CD14-positive monocyte (primary cell): ENCODE data around the gene SOWAHB. TPM values are rescaled to one million over a fixed set of nuclear protein-coding genes. Genes with fewer than 3 reads are reported as not detected.

Experiments
- DNase-seq, 3 donors: peaks; one replicate each; pipeline ENCODE4 v3.0.0-alpha.2; 2011 to 2022
- H2AFZ ChIP-seq: 2 replicates; pipeline ENCODE4 v1.6.0; 2012; ENCODE audit warnings: mild to moderate bottlenecking, low read depth, low read length, inconsistent platforms; ENCODE audit not compliant: insufficient read depth, poor library complexity, severe bottlenecking
- H3K27ac ChIP-seq, 2 donors: 1 replicate in 1 of 2; 2 replicates in 1 of 2; pipeline ENCODE4 v1.5.1; 2012 to 2013; ENCODE audit warnings: low read length in 2 of 2, control low read depth in 1 of 2, inconsistent platforms in 1 of 2, low read depth in 1 of 2, mild to moderate bottlenecking in 1 of 2
- H3K27me3 ChIP-seq, 2 donors: one replicate each; pipeline versions ENCODE4 v1.6.0 to v1.6.1; 2011 to 2013; ENCODE audit warnings: low read length in 2 of 2; ENCODE audit not compliant: control insufficient read depth in 2 of 2, insufficient read depth in 2 of 2
- H3K36me3 ChIP-seq, 2 donors: replicated peaks in 1 of 2; 1 replicate in 1 of 2; 2 replicates in 1 of 2; pipeline versions ENCODE4 v1.5.1 to v1.6.1; 2012 to 2013; ENCODE audit warnings: low read length in 2 of 2, control low read depth in 1 of 2, inconsistent platforms in 1 of 2, mild to moderate bottlenecking in 1 of 2; ENCODE audit not compliant: insufficient read depth in 2 of 2, control insufficient read depth in 1 of 2
- H3K4me1 ChIP-seq, 2 donors: 1 replicate in 1 of 2; 2 replicates in 1 of 2; pipeline versions ENCODE4 v1.5.1 to v1.6.1; 2012 to 2013; ENCODE audit warnings: low read length in 2 of 2, control low read depth in 1 of 2, inconsistent platforms in 1 of 2, mild to moderate bottlenecking in 1 of 2, moderate library complexity in 1 of 2; ENCODE audit not compliant: insufficient read depth in 2 of 2, control insufficient read depth in 1 of 2
- H3K4me2 ChIP-seq: replicated peaks from 2 replicates; pipeline ENCODE3; 2012; ENCODE audit warnings: low read length, moderate library complexity, mild to moderate bottlenecking; ENCODE audit not compliant: poor library complexity, severe bottlenecking; ENCODE audit errors: extremely low read depth
- H3K4me3 ChIP-seq, 3 experiments: fragments of 200-600 bp in 1 of 3; sonication (generic) in 1 of 3; replicated peaks in 1 of 3; 1 replicate in 2 of 3; 2 replicates in 1 of 3; pipeline ENCODE4 v1.5.1; 2011 to 2013; ENCODE audit warnings: low read length in 3 of 3, mild to moderate bottlenecking in 3 of 3, control low read depth in 2 of 3, low read depth in 2 of 3, inconsistent platforms in 1 of 3, moderate library complexity in 1 of 3
- H3K79me2 ChIP-seq: 2 replicates; pipeline ENCODE4 v1.6.0; 2012; ENCODE audit warnings: mild to moderate bottlenecking, control low read depth, inconsistent platforms, low read length, moderate library complexity; ENCODE audit not compliant: insufficient read depth
- H3K9ac ChIP-seq: 2 replicates; pipeline ENCODE4 v1.6.0; 2017; ENCODE audit warnings: low read length, mild to moderate bottlenecking; ENCODE audit not compliant: insufficient read depth, poor library complexity, severe bottlenecking
- H3K9me3 ChIP-seq, 2 donors: replicated peaks in 1 of 2; 1 replicate in 1 of 2; 2 replicates in 1 of 2; pipeline versions ENCODE4 v1.5.1 to v1.6.1; 2012 to 2013; ENCODE audit warnings: low read length in 2 of 2, control low read depth in 1 of 2; ENCODE audit not compliant: control insufficient read depth in 1 of 2, insufficient read depth in 1 of 2
- H4K20me1 ChIP-seq: 2 replicates; pipeline ENCODE4 v1.6.0; 2012; ENCODE audit warnings: mild to moderate bottlenecking, low read length, control low read depth, moderate library complexity; ENCODE audit not compliant: insufficient read depth
- H3K27ac Mint-ChIP-seq, 7 donors: one replicate each; pipeline ENCODE4 v1.8.0; 2020; ENCODE audit warnings: mild to moderate bottlenecking in 7 of 7, mixed read lengths in 7 of 7, moderate library complexity in 6 of 7, inconsistent platforms in 2 of 7
- H3K27me3 Mint-ChIP-seq, 3 donors: one replicate each; pipeline ENCODE4 v1.8.0; 2021 to 2022; ENCODE audit warnings: low read depth in 3 of 3, mild to moderate bottlenecking in 3 of 3, mixed read lengths in 3 of 3, moderate library complexity in 3 of 3, inconsistent platforms in 1 of 3
- H3K36me3 Mint-ChIP-seq, 2 donors: one replicate each; pipeline ENCODE4 v1.8.0; 2020; ENCODE audit warnings: mixed read lengths in 2 of 2, inconsistent platforms in 1 of 2, mild to moderate bottlenecking in 1 of 2
- H3K4me1 Mint-ChIP-seq: one replicate; pipeline ENCODE4 v1.8.0; 2020; ENCODE audit warnings: mild to moderate bottlenecking, mixed read lengths
- H3K4me3 Mint-ChIP-seq, 2 donors: one replicate each; pipeline ENCODE4 v1.8.0; 2020; ENCODE audit warnings: mild to moderate bottlenecking in 2 of 2, mixed read lengths in 2 of 2, moderate library complexity in 1 of 2
- H3K9me3 Mint-ChIP-seq, 7 donors: one replicate each; pipeline ENCODE4 v1.8.0; 2020 to 2022; ENCODE audit warnings: mixed read lengths in 7 of 7, mild to moderate bottlenecking in 6 of 7, moderate library complexity in 6 of 7, inconsistent platforms in 2 of 7
- CTCF ChIP-seq: fragments of 200-600 bp; IDR thresholded peaks from one replicate; pipeline ENCODE4 v1.8.0; 2022; ENCODE audit warnings: antibody characterized with exemption, mild to moderate bottlenecking
- WGBS: methylation state at CpG from one replicate; pipeline ENCODE4 v1.1.5; 2013; ENCODE audit warnings: missing lambda C conversion rate; ENCODE audit not compliant: insufficient coverage; 5-methylcytosine and 5-hydroxymethylcytosine counted together
- intact Hi-C, 2 donors: fragments of 100-400 bp; cut with micrococcal nuclease; formaldehyde crosslinking; loops; one replicate each; pipeline versions ENCODE4 v1.15.0 to v1.15.1; 2023
- polyA plus RNA-seq, 3 donors: library from polyadenylated mRNA; depleted of rRNA in 1 of 3; unstranded in 2 of 3; stranded (reverse) in 1 of 3; fragments of 300-500 nt in 2 of 3; fragments of >200 nt in 1 of 3; fragmentation: Illumina TruSeq in 2 of 3; gene quantifications; 1 replicate in 2 of 3; 2 replicates in 1 of 3; pipeline ENCODE4 v1.2.3, GENCODE V29; 2012 to 2021

The SOWAHB gene
- polyA plus RNA-seq, 3 donors: not detected

GRCh38 chr4:76874176-76874575, 23.8 kb downstream of the SOWAHB start:
- no peaks in the 10 kb centered on the region for H3K36me3 Mint-ChIP-seq
- Histone ChIP-seq H3K4me1 (no peaks in the 10 kb centered on the region), H2AFZ (no peak overlapping the region), H3K27me3 (no peaks in the 10 kb centered on the region), H3K27ac (no peak overlapping the region), H4K20me1 (no peaks in the 10 kb centered on the region), H3K9me3 (no peaks in the 10 kb centered on the region), H3K9ac (no peak overlapping the region), H3K79me2 (no peaks in the 10 kb centered on the region), H3K36me3 (no peaks in the 10 kb centered on the region), H3K4me3 (no peak overlapping the region), H3K4me2 (no peak overlapping the region)
- H3K9me3 Mint-ChIP-seq: peaks cover 0 to 1% (median 0%) of the 10 kb centered on the region in 7 donors
- peaks cover 0 to 8% (median 7%) of the 10 kb centered on the region in 3 donors for H3K27me3 Mint-ChIP-seq
- no peak for TF ChIP-seq CTCF
- 100% methylated on average over 2 of the region's 4 CpGs for WGBS
- no peak for DNase-seq
- H3K4me3 Mint-ChIP-seq: no peak overlapping the region
- H3K4me1 Mint-ChIP-seq: no peaks in the 10 kb centered on the region
- H3K27ac Mint-ChIP-seq: no peak overlapping the region
- intact Hi-C loops: no loop called here

- H3K4me1 ChIP-seq: no peaks in the 10 kb centered on the region
- DNase-seq: no peak
- whole genome bisulfite sequencing: no CpG with 5 or more reads among the region's 1 CpG
- H2AFZ ChIP-seq: no peak overlapping the region
- Mint-ChIP-seq H3K4me1 (no peaks in the 10 kb centered on the region), H3K4me3 (no peak overlapping the region), H3K36me3 (no peaks in the 10 kb centered on the region), H3K9me3 (peaks cover 0 to 5% (median 2%) of the 10 kb centered on the region in 7 donors), H3K27ac (no peak overlapping the region), H3K27me3 (peaks cover 0 to 8% (median 7%) of the 10 kb centered on the region in 3 donors)
- TF ChIP-seq CTCF: no peak
- H4K20me1 ChIP-seq: no peaks in the 10 kb centered on the region
- H3K9ac ChIP-seq: no peak overlapping the region
- intact Hi-C loops: no loop called here
- no peaks in the 10 kb centered on the region for H3K27me3 ChIP-seq
- H3K79me2 ChIP-seq: no peaks in the 10 kb centered on the region
- no peak overlapping the region for H3K27ac ChIP-seq
- no peak overlapping the region for H3K4me3 ChIP-seq
- no peaks in the 10 kb centered on the region for H3K9me3 ChIP-seq
- H3K4me2 ChIP-seq: no peak overlapping the region
- no peaks in the 10 kb centered on the region for H3K36me3 ChIP-seq
Measured at GRCh38 chr4:76873495-76873894, 24.4 kb downstream of the SOWAHB start.
